K562 (cell line): Measurements from ENCODE around the gene ZFYVE27.

Source experiments
- HDAC3 ChIP-seq: fragments of 450-650 bp; IDR thresholded peaks from 2 replicates; pipeline ENCODE4 v1.6.1; 2018; ENCODE audit warnings: borderline replicate concordance, mild to moderate bottlenecking, moderate library complexity; ENCODE audit not compliant: partially characterized antibody
- HNRNPK ChIP-seq: fragments of 200-400 bp; formaldehyde crosslinking; IDR thresholded peaks from one replicate; pipeline ENCODE4 v1.6.1; 2018; ENCODE audit warnings: mild to moderate bottlenecking, low read depth, low read length; ENCODE audit not compliant: poor library complexity, severe bottlenecking
- PHTF2 ChIP-seq: fragments of 250-450 bp; sonication (Bioruptor Pico); IDR thresholded peaks from 2 replicates; pipeline ENCODE4 v1.5.0; 2021; ENCODE audit warnings: mild to moderate bottlenecking
- RB1 ChIP-seq: fragments of 450-650 bp; IDR thresholded peaks from 2 replicates; pipeline ENCODE4 v1.6.1; 2017; ENCODE audit warnings: low read depth, mild to moderate bottlenecking
- RNF2 ChIP-seq: sonication (generic); IDR thresholded peaks from 2 replicates; pipeline ENCODE4 v1.6.1; 2016
- SIN3A ChIP-seq, 2 experiments: fragments of 150-350 bp in 1 of 2; IDR thresholded peaks; 2 replicates each; pipeline ENCODE4 v1.6.1; 2011 to 2016; ENCODE audit warnings: borderline replicate concordance in 2 of 2, low read depth in 2 of 2, low read length in 2 of 2, mild to moderate bottlenecking in 2 of 2, moderate library complexity in 2 of 2; ENCODE audit not compliant: control insufficient read depth in 1 of 2
- SP1 ChIP-seq: sonication (generic); formaldehyde crosslinking; IDR thresholded peaks from 2 replicates; pipeline ENCODE4 v1.8.1; 2022; ENCODE audit warnings: mild to moderate bottlenecking, missing genetic modification reagents
- ZNF23 ChIP-seq: fragments of 250-450 bp; sonication (Bioruptor Pico); IDR thresholded peaks from 2 replicates; pipeline ENCODE4 v1.4.0; 2020; ENCODE audit warnings: mild to moderate bottlenecking
- TF ChIP-seq, protein P1 (sequence below), 3 experiments: IDR thresholded peaks in 2 of 3; conservative IDR thresholded peaks in 1 of 3; 2 replicates each; pipeline ENCODE4 v1.5.1; 2011 to 2012; ENCODE audit warnings: low read length in 3 of 3, mild to moderate bottlenecking in 3 of 3, control low read depth in 2 of 3, improper control_type of control experiment in 1 of 3, inconsistent platforms in 1 of 3, low read depth in 1 of 3, mixed read lengths in 1 of 3, moderate library complexity in 1 of 3; ENCODE audit not compliant: insufficient read depth in 2 of 3
- TF ChIP-seq, protein P2 (sequence below): sonication (generic); formaldehyde crosslinking; IDR thresholded peaks from 2 replicates; pipeline ENCODE4 v1.8.0; 2023; ENCODE audit warnings: mild to moderate bottlenecking, missing genetic modification reagents

DNA sequence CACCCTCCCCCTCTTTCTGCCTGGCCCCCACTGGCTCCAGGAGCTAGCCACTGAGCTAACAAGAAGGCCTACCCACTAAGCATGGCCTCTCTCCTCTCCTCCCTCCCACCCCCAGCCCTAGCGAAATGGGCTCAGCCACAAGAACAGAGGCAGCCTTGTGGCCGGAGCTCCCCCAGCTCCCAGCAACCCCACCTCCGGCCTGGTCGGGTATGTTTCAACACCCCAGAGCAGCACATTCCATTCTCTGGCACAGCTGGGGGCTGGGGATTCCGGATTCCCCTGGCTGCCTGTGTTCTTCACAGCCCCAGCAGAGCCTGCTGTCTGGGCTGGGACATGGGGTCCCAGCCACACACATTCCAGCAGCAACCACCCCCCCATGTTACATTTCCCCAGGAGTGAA, 25.9 kb downstream of the ZFYVE27 start:
- TF ChIP-seq HNRNPK (no peak), ZNF23 (CRISPR knock-in tag) (no peak), HDAC3 (no peak), RB1 (no peak), RNF2 (no peak), PHTF2 (CRISPR knock-in tag) (no peak), SP1 (CRISPR knock-in tag) (no peak), SIN3A (IDR thresholded peaks at IDR 0.05; ENCODE audit: borderline replicate concordance in 2 of 2, control insufficient read depth in 1 of 2, low read depth in 2 of 2, low read length in 2 of 2) (no peak)
- TF ChIP-seq, protein P1, sequence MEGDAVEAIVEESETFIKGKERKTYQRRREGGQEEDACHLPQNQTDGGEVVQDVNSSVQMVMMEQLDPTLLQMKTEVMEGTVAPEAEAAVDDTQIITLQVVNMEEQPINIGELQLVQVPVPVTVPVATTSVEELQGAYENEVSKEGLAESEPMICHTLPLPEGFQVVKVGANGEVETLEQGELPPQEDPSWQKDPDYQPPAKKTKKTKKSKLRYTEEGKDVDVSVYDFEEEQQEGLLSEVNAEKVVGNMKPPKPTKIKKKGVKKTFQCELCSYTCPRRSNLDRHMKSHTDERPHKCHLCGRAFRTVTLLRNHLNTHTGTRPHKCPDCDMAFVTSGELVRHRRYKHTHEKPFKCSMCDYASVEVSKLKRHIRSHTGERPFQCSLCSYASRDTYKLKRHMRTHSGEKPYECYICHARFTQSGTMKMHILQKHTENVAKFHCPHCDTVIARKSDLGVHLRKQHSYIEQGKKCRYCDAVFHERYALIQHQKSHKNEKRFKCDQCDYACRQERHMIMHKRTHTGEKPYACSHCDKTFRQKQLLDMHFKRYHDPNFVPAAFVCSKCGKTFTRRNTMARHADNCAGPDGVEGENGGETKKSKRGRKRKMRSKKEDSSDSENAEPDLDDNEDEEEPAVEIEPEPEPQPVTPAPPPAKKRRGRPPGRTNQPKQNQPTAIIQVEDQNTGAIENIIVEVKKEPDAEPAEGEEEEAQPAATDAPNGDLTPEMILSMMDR (IDR thresholded peaks at IDR 0.05 in 2 of 3, conservative IDR thresholded peaks at IDR 0.05 in 1 of 3; ENCODE audit: insufficient read depth in 2 of 3, low read depth in 1 of 3, low read length in 3 of 3) = no peak
- TF ChIP-seq, protein P2, sequence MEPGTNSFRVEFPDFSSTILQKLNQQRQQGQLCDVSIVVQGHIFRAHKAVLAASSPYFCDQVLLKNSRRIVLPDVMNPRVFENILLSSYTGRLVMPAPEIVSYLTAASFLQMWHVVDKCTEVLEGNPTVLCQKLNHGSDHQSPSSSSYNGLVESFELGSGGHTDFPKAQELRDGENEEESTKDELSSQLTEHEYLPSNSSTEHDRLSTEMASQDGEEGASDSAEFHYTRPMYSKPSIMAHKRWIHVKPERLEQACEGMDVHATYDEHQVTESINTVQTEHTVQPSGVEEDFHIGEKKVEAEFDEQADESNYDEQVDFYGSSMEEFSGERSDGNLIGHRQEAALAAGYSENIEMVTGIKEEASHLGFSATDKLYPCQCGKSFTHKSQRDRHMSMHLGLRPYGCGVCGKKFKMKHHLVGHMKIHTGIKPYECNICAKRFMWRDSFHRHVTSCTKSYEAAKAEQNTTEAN (CRISPR knock-in tag) = no peak
